ENCODE measurements around the gene RHBDD1. TPM values are rescaled to one million over a fixed set of nuclear protein-coding genes. Genes with fewer than 3 reads are reported as not detected.

Gene RHBDD1
- polyA plus RNA-seq, 1 of the 3 experiments (the other 2 are of a cell fraction), result 10.3 TPM

DNA sequence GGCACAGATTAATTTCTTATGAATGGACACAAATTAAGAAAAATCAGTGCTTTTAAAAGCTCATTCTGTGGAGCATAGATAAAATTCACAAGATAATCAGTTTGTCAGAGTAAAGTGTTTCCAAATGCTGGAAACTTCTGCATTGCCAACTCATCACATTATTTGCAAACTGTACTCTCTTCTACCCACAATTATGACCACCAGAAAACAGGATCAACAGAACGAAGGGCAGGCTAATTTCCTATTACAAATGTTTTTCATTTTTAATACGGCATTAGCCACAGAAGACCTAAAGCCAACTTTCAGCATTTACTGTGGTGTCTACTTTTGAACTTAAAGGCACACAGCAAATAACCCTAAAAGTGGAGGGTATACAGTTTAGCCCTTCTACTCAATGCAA lies 42.2 kb upstream of the RHBDD1 start (continued):
- no peak for TF ChIP-seq EZH2phosphoT487 (IDR thresholded peaks at IDR 0.05; ENCODE audit: borderline replicate concordance, low read depth)
- TF ChIP-seq, protein P1, sequence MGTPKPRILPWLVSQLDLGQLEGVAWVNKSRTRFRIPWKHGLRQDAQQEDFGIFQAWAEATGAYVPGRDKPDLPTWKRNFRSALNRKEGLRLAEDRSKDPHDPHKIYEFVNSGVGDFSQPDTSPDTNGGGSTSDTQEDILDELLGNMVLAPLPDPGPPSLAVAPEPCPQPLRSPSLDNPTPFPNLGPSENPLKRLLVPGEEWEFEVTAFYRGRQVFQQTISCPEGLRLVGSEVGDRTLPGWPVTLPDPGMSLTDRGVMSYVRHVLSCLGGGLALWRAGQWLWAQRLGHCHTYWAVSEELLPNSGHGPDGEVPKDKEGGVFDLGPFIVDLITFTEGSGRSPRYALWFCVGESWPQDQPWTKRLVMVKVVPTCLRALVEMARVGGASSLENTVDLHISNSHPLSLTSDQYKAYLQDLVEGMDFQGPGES (IDR thresholded peaks at IDR 0.05; ENCODE audit: low read depth, low read length), result no peak

DNA sequence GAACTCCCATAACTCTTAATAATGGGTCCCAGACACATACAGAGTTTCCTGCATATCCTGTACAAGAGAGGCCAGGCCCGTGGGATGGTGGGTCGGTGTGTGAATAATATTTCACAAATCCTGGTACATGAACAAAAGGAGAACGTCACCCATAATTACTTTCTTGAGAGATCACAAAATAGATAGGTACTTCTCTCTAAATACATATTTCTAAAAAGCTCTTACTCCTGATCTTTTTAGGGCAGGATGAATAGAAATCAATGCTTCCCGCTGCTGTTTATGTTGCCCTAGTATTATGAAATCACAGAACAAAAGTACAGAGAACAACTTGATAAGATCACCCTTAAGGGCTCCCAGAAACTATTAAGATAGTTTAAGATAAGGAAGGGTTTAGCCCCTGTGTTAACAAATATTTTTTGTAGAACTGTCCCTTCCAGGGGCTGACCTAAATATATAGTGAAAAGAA lies 41.6 kb upstream of the RHBDD1 start:
- CTCF ChIA-PET, result interaction anchor here (1.2 to 1.4 kb wide), 2 partner anchors 9 to 578 kb away, joined by 4 read pairs; no protein-coding TSS in a partner anchor
- peaks cover 19 to 26% of the 10 kb centered on the region in 2 experiments for H3K4me1 ChIP-seq (ENCODE audit: control insufficient read depth in 1 of 2, insufficient read depth in 2 of 2, low read depth in 1 of 2, low read length in 1 of 2)
- peaks cover 97% of the 10 kb centered on the region for H3K79me2 ChIP-seq (ENCODE audit: insufficient read depth)
- no peak for TF ChIP-seq FOXJ3 (CRISPR knock-in tag; IDR thresholded peaks at IDR 0.05)
- no peak for TF ChIP-seq YY1 (IDR thresholded peaks at IDR 0.05; ENCODE audit: low read depth)
- no peak for TF ChIP-seq RAD21 (IDR thresholded peaks at IDR 0.05; ENCODE audit: low read length)
- no peak for TF ChIP-seq FOSL2 (IDR thresholded peaks at IDR 0.05; ENCODE audit: borderline replicate concordance, low read depth)
- TF ChIP-seq JUND (IDR thresholded peaks at IDR 0.05), result no peak
- peaks cover 10% of the 10 kb centered on the region; the same call in 1 of the 2 replicates for H4K20me1 ChIP-seq (ENCODE audit: insufficient read depth)
- H3K36me3 ChIP-seq (replicated peaks in 1 of 2; ENCODE audit: control insufficient read depth in 1 of 2, insufficient read depth in 2 of 2, low read length in 1 of 2), result peaks cover 0 to 39% of the 10 kb centered on the region in 2 experiments
- POLR2A ChIA-PET, result no interaction called here
- no peaks in the 10 kb centered on the region for H3K27me3 ChIP-seq (ENCODE audit: insufficient read depth)
- 28% methylated on average over 4 of the region's 4 CpGs for WGBS (ENCODE audit: low lambda C conversion rate)
- H3F3A ChIP-seq (replicated peaks; ENCODE audit: insufficient read depth), result no peaks in the 10 kb centered on the region
- peak overlapping the region; percentile 62 to 75; a peak in 3 of 4 replicates for H3K27ac ChIP-seq (ENCODE audit: low read depth in 2 of 2, low read length in 1 of 2)
- peak overlapping the region; percentile 81; the same call in 1 of the 2 replicates for H3K9ac ChIP-seq
- peak; percentile 27 for DNase-seq
- H3K4me3 ChIP-seq (ENCODE audit: low read depth in 2 of 2, low read length in 1 of 2), result peak overlapping the region; percentile 65 to 74; a peak in 3 of 4 replicates
- H3K9me3 ChIP-seq, result no peaks in the 10 kb centered on the region
- no peaks in the 10 kb centered on the region for H3K9me2 ChIP-seq
- H3K4me2 ChIP-seq, result peak overlapping the region; percentile 85
- no peak overlapping the region for H2AFZ ChIP-seq (ENCODE audit: low read depth)

DNA sequence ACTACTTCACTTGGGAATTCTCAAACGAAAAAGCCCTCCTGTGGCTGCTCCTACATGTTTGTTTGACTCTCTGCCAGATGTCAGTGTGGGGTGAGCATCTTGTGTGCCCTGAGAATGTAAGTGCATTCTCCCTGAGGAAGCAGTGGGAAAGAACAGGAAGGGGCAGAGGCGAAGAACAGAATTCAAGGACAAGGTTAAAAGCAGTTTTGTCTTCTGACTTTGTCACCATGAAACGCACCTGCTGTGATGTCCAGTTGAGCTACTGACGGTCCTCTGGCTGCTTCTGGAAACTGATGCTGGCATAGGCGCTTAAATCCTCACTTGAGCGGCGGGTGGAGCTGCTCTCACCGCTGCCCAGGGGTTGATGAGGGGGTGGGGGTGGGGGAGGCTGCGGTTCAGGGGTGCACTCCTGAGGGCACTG lies 41.1 kb upstream of the RHBDD1 start:
- ChIA-PET POLR2A (no interaction called here), CTCF (interaction anchor here (1.2 to 1.6 kb wide), 3 partner anchors 8 to 579 kb away, joined by 4 to 5 read pairs (median 4); no protein-coding TSS in a partner anchor)
- Histone ChIP-seq H3K9me2 (no peaks in the 10 kb centered on the region), H3K4me3 (ENCODE audit: low read depth in 2 of 2, low read length in 1 of 2) (peak overlapping the region; percentile 65 to 74; a peak in 3 of 4 replicates), H3K4me1 (ENCODE audit: control insufficient read depth in 1 of 2, insufficient read depth in 2 of 2, low read depth in 1 of 2, low read length in 1 of 2) (peaks cover 18 to 26% of the 10 kb centered on the region in 2 experiments), H4K20me1 (ENCODE audit: insufficient read depth) (peaks cover 10% of the 10 kb centered on the region; the same call in 1 of the 2 replicates), H3K9me3 (no peaks in the 10 kb centered on the region), H3K36me3 (replicated peaks in 1 of 2; ENCODE audit: control insufficient read depth in 1 of 2, insufficient read depth in 2 of 2, low read length in 1 of 2) (peaks cover 0 to 35% of the 10 kb centered on the region in 2 experiments), H3F3A (replicated peaks; ENCODE audit: insufficient read depth) (no peaks in the 10 kb centered on the region), H3K27me3 (ENCODE audit: insufficient read depth) (no peaks in the 10 kb centered on the region), H3K4me2 (peak overlapping the region; percentile 85), H3K79me2 (ENCODE audit: insufficient read depth) (peaks cover 95% of the 10 kb centered on the region), H3K27ac (ENCODE audit: low read depth in 2 of 2, low read length in 1 of 2) (peak overlapping the region in 1 of 2 experiments; percentile 75; a peak in 2 of 4 replicates), H2AFZ (ENCODE audit: low read depth) (no peak overlapping the region), H3K9ac (peak overlapping the region; percentile 81; the same call in 1 of the 2 replicates)
- WGBS (ENCODE audit: low lambda C conversion rate), result 80% methylated on average over 9 of the region's 9 CpGs
- DNase-seq, result peak; percentile 24
- TF ChIP-seq, protein P2, sequence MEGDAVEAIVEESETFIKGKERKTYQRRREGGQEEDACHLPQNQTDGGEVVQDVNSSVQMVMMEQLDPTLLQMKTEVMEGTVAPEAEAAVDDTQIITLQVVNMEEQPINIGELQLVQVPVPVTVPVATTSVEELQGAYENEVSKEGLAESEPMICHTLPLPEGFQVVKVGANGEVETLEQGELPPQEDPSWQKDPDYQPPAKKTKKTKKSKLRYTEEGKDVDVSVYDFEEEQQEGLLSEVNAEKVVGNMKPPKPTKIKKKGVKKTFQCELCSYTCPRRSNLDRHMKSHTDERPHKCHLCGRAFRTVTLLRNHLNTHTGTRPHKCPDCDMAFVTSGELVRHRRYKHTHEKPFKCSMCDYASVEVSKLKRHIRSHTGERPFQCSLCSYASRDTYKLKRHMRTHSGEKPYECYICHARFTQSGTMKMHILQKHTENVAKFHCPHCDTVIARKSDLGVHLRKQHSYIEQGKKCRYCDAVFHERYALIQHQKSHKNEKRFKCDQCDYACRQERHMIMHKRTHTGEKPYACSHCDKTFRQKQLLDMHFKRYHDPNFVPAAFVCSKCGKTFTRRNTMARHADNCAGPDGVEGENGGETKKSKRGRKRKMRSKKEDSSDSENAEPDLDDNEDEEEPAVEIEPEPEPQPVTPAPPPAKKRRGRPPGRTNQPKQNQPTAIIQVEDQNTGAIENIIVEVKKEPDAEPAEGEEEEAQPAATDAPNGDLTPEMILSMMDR (IDR thresholded peaks at IDR 0.05), result no peak
- TF ChIP-seq, protein P3, sequence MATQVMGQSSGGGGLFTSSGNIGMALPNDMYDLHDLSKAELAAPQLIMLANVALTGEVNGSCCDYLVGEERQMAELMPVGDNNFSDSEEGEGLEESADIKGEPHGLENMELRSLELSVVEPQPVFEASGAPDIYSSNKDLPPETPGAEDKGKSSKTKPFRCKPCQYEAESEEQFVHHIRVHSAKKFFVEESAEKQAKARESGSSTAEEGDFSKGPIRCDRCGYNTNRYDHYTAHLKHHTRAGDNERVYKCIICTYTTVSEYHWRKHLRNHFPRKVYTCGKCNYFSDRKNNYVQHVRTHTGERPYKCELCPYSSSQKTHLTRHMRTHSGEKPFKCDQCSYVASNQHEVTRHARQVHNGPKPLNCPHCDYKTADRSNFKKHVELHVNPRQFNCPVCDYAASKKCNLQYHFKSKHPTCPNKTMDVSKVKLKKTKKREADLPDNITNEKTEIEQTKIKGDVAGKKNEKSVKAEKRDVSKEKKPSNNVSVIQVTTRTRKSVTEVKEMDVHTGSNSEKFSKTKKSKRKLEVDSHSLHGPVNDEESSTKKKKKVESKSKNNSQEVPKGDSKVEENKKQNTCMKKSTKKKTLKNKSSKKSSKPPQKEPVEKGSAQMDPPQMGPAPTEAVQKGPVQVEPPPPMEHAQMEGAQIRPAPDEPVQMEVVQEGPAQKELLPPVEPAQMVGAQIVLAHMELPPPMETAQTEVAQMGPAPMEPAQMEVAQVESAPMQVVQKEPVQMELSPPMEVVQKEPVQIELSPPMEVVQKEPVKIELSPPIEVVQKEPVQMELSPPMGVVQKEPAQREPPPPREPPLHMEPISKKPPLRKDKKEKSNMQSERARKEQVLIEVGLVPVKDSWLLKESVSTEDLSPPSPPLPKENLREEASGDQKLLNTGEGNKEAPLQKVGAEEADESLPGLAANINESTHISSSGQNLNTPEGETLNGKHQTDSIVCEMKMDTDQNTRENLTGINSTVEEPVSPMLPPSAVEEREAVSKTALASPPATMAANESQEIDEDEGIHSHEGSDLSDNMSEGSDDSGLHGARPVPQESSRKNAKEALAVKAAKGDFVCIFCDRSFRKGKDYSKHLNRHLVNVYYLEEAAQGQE (IDR thresholded peaks at IDR 0.05; ENCODE audit: low read depth, low read length), result no peak
- TF ChIP-seq, protein P4, sequence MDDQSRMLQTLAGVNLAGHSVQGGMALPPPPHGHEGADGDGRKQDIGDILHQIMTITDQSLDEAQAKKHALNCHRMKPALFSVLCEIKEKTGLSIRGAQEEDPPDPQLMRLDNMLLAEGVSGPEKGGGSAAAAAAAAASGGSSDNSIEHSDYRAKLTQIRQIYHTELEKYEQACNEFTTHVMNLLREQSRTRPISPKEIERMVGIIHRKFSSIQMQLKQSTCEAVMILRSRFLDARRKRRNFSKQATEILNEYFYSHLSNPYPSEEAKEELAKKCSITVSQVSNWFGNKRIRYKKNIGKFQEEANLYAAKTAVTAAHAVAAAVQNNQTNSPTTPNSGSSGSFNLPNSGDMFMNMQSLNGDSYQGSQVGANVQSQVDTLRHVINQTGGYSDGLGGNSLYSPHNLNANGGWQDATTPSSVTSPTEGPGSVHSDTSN (IDR thresholded peaks at IDR 0.05), result no peak
- TF ChIP-seq GATA2 (CRISPR knock-in tag; IDR thresholded peaks at IDR 0.05) (no peak), TCF12 (IDR thresholded peaks at IDR 0.05) (no peak), RXRA (IDR thresholded peaks at IDR 0.05; ENCODE audit: borderline replicate concordance, low read depth) (no peak), ELF1 (IDR thresholded peaks at IDR 0.05) (no peak), JUND (IDR thresholded peaks at IDR 0.05) (no peak), POLR2AphosphoS5 (IDR thresholded peaks at IDR 0.05; ENCODE audit: low read depth, low read length) (peak; percentile 18; the same call in 1 of the 2 replicates), TAF1 (IDR thresholded peaks at IDR 0.05; ENCODE audit: borderline replicate concordance, low read depth, low read length) (no peak), MXI1 (IDR thresholded peaks at IDR 0.05; ENCODE audit: low read depth, low read length) (no peak), EP300 (IDR thresholded peaks at IDR 0.05; ENCODE audit: borderline replicate concordance in 1 of 2, low read depth in 1 of 2, low read length in 1 of 2) (no peak), NFIC (IDR thresholded peaks at IDR 0.05; ENCODE audit: borderline replicate concordance) (peak; percentile 27; the same call in 1 of the 2 replicates)

Measured in SK-N-SH (cell line).